Gastroesophageal sphincter (tissue), 4 donors: ENCODE data around the gene TFG. TPM values are rescaled to one million over a fixed set of nuclear protein-coding genes. Genes with fewer than 3 reads are reported as not detected.

ENCODE experiments used
- ATAC-seq: fragments of 150-250 bp; one replicate; pipeline ENCODE4 v1.9.1; 2016; ENCODE audit warnings: mild to moderate bottlenecking, moderate library complexity
- H3K27ac ChIP-seq, 4 donors: fragments of 200-600 bp; sonication (generic) in 3 of 4; 1 replicate in 3 of 4; 2 replicates in 1 of 4; pipeline ENCODE4 v1.5.1; 2016 to 2019
- H3K27me3 ChIP-seq: fragments of 200-600 bp; sonication (generic); one replicate; pipeline ENCODE4 v1.5.1; 2019
- H3K36me3 ChIP-seq, 2 donors: fragments of 200-600 bp; sonication (generic); one replicate each; pipeline ENCODE4 v1.5.1; 2019; ENCODE audit warnings: control low read depth in 1 of 2
- H3K4me1 ChIP-seq, 3 donors: fragments of 200-600 bp; sonication (generic); 1 replicate in 2 of 3; 2 replicates in 1 of 3; pipeline ENCODE4 v1.5.1; 2016 to 2019; ENCODE audit warnings: control low read depth in 2 of 3
- H3K4me3 ChIP-seq, 2 donors: fragments of 200-600 bp; sonication (generic); one replicate each; pipeline ENCODE4 v1.5.1; 2019; ENCODE audit warnings: mild to moderate bottlenecking in 1 of 2, moderate library complexity in 1 of 2
- H3K9me3 ChIP-seq, 3 donors: fragments of 200-600 bp; sonication (generic); one replicate each; pipeline ENCODE4 v1.5.1; 2017 to 2019; ENCODE audit warnings: control low read depth in 2 of 3
- EP300 ChIP-seq: sonication (generic); formaldehyde crosslinking; IDR thresholded peaks from one replicate; pipeline ENCODE4 v1.6.1; 2017; ENCODE audit warnings: antibody characterized with exemption, mild to moderate bottlenecking
- POLR2A ChIP-seq, 2 donors: fragments of 450-650 bp; IDR thresholded peaks; one replicate each; pipeline ENCODE4 v1.6.1; 2017; ENCODE audit warnings: antibody characterized with exemption in 2 of 2, mild to moderate bottlenecking in 2 of 2, moderate library complexity in 1 of 2
- POLR2AphosphoS5 ChIP-seq: sonication (generic); formaldehyde crosslinking; IDR thresholded peaks from one replicate; pipeline ENCODE4 v1.6.1; 2017; ENCODE audit warnings: antibody characterized with exemption
- WGBS, 2 donors: methylation state at CpG; one replicate each; pipeline ENCODE4 v1.1.5; 2018; ENCODE audit warnings: low coverage in 1 of 2; 5-methylcytosine and 5-hydroxymethylcytosine counted together
- total RNA-seq, 4 donors: library from RNA; depleted of rRNA; stranded (reverse); fragments of >200 nt; gene quantifications; one replicate each; pipeline ENCODE4 v1.1.0, GENCODE V29; 2016
- TF ChIP-seq, protein P1 (sequence below), 4 experiments: fragments of 200-600 bp in 2 of 4; fragments of 450-650 bp in 2 of 4; sonication (generic) in 1 of 4; IDR thresholded peaks; one replicate each; pipeline ENCODE4 v1.5.1; 2017 to 2019; ENCODE audit warnings: antibody characterized with exemption in 4 of 4, mild to moderate bottlenecking in 2 of 4, moderate library complexity in 2 of 4

The TFG gene
- total RNA-seq, 4 donors from 2014 or later, result 61.9 to 72.7 (median 64.1) TPM

DNA sequence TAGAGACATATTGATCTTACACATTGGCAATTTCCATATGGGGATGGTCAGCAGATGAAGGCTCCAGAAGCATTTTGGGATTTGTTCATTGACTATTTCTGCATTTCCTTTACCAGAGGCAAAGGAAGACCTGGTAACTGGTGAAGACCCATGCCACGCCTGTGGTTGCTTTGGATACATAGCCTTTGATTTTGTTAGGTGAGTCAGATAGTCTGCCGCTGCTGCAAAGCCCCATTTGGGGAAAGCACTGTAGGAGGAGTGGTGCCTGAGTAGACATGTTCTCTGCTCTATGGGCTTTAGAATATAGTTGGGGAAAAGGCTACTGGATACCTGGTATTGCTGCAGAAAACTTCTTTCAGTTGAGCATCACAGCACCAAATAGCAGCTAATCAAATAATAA, 56.8 kb downstream of the TFG start:
- no peak for TF ChIP-seq EP300
- TF ChIP-seq, protein P1, sequence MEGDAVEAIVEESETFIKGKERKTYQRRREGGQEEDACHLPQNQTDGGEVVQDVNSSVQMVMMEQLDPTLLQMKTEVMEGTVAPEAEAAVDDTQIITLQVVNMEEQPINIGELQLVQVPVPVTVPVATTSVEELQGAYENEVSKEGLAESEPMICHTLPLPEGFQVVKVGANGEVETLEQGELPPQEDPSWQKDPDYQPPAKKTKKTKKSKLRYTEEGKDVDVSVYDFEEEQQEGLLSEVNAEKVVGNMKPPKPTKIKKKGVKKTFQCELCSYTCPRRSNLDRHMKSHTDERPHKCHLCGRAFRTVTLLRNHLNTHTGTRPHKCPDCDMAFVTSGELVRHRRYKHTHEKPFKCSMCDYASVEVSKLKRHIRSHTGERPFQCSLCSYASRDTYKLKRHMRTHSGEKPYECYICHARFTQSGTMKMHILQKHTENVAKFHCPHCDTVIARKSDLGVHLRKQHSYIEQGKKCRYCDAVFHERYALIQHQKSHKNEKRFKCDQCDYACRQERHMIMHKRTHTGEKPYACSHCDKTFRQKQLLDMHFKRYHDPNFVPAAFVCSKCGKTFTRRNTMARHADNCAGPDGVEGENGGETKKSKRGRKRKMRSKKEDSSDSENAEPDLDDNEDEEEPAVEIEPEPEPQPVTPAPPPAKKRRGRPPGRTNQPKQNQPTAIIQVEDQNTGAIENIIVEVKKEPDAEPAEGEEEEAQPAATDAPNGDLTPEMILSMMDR (IDR thresholded peaks at IDR 0.05), result no peak
- no peak for TF ChIP-seq POLR2AphosphoS5
- TF ChIP-seq POLR2A (IDR thresholded peaks at IDR 0.05), result no peak
- ATAC-seq, result no peak
- Histone ChIP-seq H3K4me1 (no peaks in the 10 kb centered on the region), H3K4me3 (no peak overlapping the region), H3K36me3 (peaks cover 0 to 31% of the 10 kb centered on the region in 2 donors), H3K9me3 (no peaks in the 10 kb centered on the region), H3K27me3 (no peaks in the 10 kb centered on the region), H3K27ac (no peak overlapping the region)
- 93 to 96% methylated on average over 2 of the region's 2 CpGs for whole genome bisulfite sequencing, 2 donors

DNA sequence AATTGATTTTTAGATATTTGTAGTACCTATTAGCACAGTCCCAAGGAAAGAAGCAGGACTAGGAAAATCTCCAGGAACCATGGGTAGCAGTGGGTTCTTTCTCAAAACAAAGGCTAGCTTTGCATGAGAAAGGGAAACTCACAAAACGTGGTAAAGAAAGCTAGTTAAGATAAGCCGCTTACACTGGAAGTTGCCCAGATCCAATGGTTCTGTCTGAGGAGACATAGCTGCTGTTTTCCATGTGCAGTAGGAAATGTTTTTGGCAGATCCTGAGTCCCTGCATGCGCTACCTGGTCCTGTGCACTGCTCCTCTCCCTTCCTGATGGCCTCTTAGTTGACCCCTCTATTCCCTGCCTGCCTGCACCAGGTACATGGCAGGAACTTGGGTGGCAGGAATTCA, 60.4 kb downstream of the TFG start:
- Histone ChIP-seq H3K4me3 (no peak overlapping the region), H3K4me1 (no peaks in the 10 kb centered on the region), H3K36me3 (peaks cover 0 to 46% of the 10 kb centered on the region in 2 donors), H3K9me3 (no peaks in the 10 kb centered on the region), H3K27me3 (no peaks in the 10 kb centered on the region), H3K27ac (no peak overlapping the region)
- no peak for TF ChIP-seq POLR2AphosphoS5
- TF ChIP-seq, protein P1 (IDR thresholded peaks at IDR 0.05), result no peak
- no peak for TF ChIP-seq EP300
- no peak for TF ChIP-seq POLR2A (IDR thresholded peaks at IDR 0.05)
- WGBS, 2 donors, result 66 to 82% methylated on average over 2 to 3 of the region's 3 CpGs
- no peak for ATAC-seq

DNA sequence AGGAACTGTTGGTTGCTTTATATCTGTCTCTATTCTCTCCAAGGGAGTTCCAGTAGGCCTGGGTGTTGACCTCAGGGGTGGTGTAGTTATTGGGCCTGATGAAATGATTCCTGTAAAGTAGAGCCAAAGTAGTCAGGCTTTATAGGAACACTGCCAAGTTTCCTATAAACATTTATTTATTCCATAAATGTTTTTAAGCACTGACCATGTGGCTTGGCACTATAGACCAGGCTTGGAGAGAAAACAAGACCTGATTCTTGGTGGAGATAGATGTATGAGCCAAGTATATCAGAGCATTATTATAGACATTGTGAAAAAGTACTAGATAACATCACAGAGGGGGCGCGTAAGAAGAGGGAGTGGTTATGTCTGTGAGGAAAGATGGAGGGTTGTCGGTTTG, 65.9 kb downstream of the TFG start:
- no peak for ATAC-seq

DNA sequence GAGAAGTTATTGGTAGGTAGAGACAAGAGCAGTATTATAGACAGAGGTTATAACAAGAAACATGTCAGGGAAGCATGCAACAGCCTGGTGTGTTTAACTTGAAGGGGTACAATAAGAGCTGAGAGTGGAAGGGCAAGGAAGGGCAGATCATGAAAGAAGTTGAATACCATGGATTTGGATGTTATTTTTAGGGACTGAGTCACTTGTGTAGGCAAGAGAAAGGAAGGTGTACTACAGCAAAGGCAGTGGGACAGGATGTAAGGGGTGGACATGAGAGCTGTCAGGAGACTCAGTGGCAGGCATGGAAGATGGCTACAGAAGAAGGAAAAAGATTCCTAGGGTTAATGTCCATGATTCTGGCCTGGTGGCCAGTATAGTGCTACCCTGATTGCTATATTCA, 66.4 kb downstream of the TFG start:
- H3K36me3 ChIP-seq, result peaks cover 0 to 67% of the 10 kb centered on the region in 2 donors
- ATAC-seq, result no peak
- no peak overlapping the region for H3K27ac ChIP-seq

More for the DNA sequence above, 65.9 kb downstream of the TFG start:
- WGBS, 2 donors, result 79 to 93% methylated on average over 3 of the region's 3 CpGs
- Histone ChIP-seq H3K27ac (no peak overlapping the region), H3K27me3 (no peaks in the 10 kb centered on the region), H3K4me3 (no peak overlapping the region), H3K9me3 (no peaks in the 10 kb centered on the region), H3K4me1 (no peaks in the 10 kb centered on the region), H3K36me3 (peaks cover 0 to 71% of the 10 kb centered on the region in 2 donors)
- TF ChIP-seq POLR2AphosphoS5, result no peak
- TF ChIP-seq, protein P1 (IDR thresholded peaks at IDR 0.05), result no peak
- TF ChIP-seq EP300, result no peak
- TF ChIP-seq POLR2A (IDR thresholded peaks at IDR 0.05), result no peak

DNA sequence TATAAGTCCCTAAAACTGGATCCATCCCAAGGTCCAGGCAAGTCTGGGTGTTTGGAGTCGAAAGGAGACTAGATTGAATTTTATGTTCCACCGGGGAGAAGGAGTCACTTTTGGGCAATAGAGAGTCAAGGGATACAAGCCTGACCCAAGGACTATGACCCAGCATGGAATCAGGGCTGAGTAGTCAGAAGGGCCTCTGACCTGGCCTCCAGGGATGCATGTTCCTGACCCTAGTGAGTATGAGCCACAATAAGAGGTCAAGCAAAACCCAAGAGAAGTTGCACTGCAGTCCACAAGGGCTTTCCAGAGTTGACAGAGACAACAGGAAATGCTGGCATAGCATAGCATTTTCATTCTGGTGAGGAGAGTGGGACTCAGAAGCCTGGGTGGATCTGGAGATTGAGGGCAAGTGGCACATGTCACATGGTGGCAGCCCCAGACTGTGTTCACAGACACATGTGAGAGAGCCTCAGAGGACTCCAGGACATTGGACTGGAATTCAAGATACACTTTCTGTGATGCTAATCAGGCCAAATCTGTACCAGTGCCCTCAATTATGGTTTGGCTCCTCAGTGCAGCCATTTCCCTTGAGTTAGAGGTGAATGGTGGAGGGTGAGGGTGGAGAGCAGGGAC, 66.9 kb downstream of the TFG start:
- no peak overlapping the region for H3K4me3 ChIP-seq
- no peak for ATAC-seq
- no peaks in the 10 kb centered on the region for H3K9me3 ChIP-seq
- no peaks in the 10 kb centered on the region for H3K27me3 ChIP-seq
- peaks cover 0 to 63% of the 10 kb centered on the region in 2 donors for H3K36me3 ChIP-seq
- TF ChIP-seq POLR2A (IDR thresholded peaks at IDR 0.05) (no peak), EP300 (no peak), POLR2AphosphoS5 (no peak)
- TF ChIP-seq, protein P1 (IDR thresholded peaks at IDR 0.05), result no peak
- WGBS, 2 donors, result 87 to 89% methylated on average over 2 of the region's 2 CpGs
- H3K27ac ChIP-seq, result no peak overlapping the region
- no peaks in the 10 kb centered on the region for H3K4me1 ChIP-seq

More for the DNA sequence above, 66.4 kb downstream of the TFG start:
- Histone ChIP-seq H3K4me1 (no peaks in the 10 kb centered on the region), H3K4me3 (no peak overlapping the region), H3K27me3 (no peaks in the 10 kb centered on the region), H3K9me3 (no peaks in the 10 kb centered on the region)
- TF ChIP-seq POLR2A (IDR thresholded peaks at IDR 0.05), result no peak
- TF ChIP-seq EP300, result no peak
- TF ChIP-seq, protein P1 (IDR thresholded peaks at IDR 0.05), result no peak
- TF ChIP-seq POLR2AphosphoS5, result no peak
